GM19397 (cell line): Measurements from ENCODE around the gene MPP2.
"Not testable (repeated sequence)": the region's sequence is repeated elsewhere in the genome, so short reads cannot be mapped to it uniquely, and the experiment has no call there.

Source experiments
- ATAC-seq: cut with Tn5 transposase; IDR thresholded peaks from one replicate; pipeline ENCODE4 v1.9.1; 2021; ENCODE audit warnings: mild to moderate bottlenecking, moderate library complexity; ENCODE audit not compliant: unreplicated experiment

Gene MPP2

DNA sequence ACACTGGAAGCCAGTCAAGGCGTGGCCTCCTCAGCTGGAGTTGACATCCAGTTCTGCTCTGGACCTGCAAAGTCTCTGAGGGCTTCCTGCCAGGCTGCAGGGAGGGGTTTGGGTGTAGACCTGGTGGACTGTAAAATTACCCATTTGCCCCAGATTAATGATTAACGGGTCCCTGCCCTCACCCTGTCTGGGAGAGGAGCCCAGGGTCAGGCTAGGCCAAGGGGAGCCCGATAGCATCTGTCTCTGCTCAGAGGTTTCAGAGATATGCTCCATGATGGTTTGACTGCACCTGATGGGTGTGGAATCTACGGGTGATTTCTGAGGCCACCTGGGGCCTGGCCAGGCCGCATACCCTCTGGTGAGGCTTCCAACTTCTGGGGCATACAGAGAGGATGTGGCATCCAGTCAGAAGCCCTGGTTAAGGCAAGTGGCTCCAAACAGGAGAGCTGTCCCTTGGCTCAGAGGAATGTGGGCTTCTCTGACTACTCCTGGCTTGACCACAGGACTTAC, 23.8 kb upstream of the MPP2 start:
- ATAC-seq = no peak

GRCh38 chr17:43928609-43929008, 21.3 kb upstream of the MPP2 start:
- ATAC-seq = no peak

DNA sequence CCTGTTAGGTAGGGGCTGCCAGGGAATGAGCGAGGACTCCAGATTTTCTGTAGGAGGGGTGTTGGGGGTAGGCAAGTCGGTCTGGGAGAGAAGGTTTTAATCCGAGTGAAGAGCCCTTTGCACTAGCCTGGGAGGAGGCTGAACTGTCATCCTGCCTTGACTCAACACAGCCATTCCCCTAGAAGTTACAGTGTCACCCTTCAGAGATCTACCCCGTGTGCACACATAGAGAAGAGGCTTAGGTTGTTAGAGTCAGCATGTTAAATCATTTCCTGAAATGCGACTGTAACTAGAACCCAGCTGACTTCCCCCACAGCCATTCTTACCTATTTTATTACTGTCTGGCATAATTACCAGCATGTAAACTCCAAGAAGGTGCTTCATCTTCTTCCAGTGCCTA, 20.6 kb upstream of the MPP2 start:
- not testable (repeated sequence) for ATAC-seq

DNA sequence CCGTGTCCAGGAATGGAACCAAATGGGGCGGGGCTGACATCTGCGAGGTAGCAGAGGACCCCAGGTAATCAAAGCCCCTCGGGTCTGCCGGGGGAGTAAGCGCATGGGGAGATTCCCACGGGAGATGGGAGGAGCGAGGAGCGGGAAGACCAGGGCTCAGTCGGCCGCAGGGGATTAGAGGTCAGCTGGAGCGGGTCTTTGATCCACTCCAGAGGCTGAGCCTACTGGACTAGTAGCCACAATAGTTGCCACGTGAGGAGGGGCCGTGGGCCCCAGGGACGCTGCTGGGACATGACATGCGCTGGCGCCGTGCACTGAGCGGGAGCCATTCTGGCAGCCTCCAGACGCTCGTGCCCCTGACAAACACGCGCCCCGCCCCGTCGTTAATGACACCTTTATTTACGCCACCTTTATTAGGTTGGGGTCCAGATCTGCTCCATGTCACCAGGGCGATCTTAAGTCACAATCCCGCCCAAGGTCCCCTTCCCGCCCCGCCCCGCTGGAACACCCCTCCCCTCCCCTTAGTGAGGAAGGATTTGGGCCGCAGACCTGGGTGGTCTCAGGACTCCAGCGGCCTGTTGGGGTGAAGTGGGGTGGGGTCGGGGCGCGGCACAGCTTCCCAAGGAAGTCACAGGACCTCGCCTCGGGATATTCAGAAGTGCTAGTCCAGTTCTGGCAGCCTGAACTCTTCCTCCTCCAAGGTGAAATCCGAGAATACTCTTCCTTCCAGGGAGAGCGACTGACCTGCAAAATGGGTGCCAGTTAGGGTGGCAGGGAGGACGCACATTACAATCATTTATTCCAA, 19.9 kb upstream of the MPP2 start:
- ATAC-seq = no peak

- no peak for ATAC-seq
Measured at GRCh38 chr17:43924558-43924957, 17.2 kb upstream of the MPP2 start.

GRCh38 chr17:43920500-43921095, 13.3 kb upstream of the MPP2 start:
- no peak for ATAC-seq

DNA sequence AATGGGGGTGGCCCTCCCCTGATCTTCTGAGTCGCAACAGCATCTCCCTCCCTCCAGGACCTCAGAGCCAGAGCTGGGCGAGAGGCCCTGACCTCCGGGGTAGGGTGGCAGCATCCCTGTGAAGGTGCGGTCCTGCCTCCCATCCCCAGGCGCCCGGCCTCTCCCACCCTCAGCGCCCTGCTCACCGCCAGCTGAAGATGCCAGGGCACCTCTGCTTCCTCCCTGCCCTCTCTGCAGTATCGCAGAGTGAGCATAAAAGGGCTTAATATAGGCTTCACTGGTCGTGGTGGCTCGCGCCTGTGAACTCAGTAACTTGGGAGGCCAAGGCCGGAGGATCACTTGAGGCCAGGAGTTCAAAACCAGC, 10.7 kb upstream of the MPP2 start:
- ATAC-seq = no peak

DNA sequence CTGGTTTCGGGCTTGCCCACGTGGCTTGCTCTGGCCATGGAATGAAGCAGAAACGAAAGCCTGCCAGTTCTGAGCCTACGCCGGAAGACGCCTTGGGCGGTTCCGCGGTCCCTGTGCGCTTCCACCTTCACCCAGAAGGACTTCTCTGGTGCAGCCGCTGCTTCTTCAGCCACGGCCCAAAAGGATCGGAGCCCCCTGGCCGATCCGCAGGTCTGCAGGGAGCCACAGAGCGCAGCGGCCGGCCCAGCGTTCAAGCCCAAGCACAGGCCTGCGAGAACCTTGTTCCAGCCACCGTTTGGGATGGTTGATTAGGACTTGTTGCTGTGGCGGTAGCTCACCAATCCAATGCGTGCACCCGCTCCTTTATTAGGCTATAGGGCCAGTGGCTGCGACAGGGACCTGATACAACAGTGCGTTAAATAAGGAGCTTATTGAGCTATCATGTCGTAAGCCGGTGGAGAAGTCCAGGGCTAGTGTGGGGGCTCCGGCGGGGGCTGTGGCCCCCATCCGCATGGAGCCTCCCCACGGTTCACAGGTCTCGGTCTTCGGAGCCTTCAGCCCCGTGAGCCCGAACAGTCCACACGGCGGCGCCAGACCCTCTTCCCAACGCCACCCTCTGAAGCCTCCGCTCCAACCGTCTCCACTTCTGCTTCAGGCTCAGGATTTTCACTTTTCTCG, 10.2 kb upstream of the MPP2 start:
- ATAC-seq = no peak

- no peak for ATAC-seq
Measured at GRCh38 chr17:43917016-43917347, 9.6 kb upstream of the MPP2 start.

- ATAC-seq = no peak
Measured at GRCh38 chr17:43916385-43916784, 9.0 kb upstream of the MPP2 start.

DNA sequence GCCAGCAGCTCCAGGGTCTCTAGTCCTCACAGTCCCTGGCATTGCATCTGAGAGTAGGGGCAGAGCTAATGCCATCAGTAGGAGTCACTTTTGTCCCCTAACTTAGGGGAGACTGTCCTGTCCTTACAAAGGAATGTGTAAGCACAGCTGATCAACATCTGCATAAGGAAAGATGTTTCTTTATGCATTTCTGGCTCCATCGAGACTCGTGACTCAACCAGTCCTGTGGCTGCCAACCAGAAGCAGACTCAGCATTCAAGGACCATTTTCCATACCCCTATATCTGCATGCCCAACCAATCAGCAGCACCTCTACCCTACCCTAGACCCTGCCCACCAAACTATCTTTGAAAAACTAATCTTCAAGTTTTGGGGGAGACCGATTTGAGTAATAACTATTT, 8.2 kb upstream of the MPP2 start:
- no peak for ATAC-seq

GRCh38 chr17:43914451-43914850, 7.1 kb upstream of the MPP2 start:
- ATAC-seq = no peak

GRCh38 chr17:43913584-43913983, 6.2 kb upstream of the MPP2 start:
- ATAC-seq = no peak

- no peak for ATAC-seq
Measured at GRCh38 chr17:43912635-43913304, 5.4 kb upstream of the MPP2 start.

- ATAC-seq = no peak
Measured at GRCh38 chr17:43911904-43912303, 4.6 kb upstream of the MPP2 start.

DNA sequence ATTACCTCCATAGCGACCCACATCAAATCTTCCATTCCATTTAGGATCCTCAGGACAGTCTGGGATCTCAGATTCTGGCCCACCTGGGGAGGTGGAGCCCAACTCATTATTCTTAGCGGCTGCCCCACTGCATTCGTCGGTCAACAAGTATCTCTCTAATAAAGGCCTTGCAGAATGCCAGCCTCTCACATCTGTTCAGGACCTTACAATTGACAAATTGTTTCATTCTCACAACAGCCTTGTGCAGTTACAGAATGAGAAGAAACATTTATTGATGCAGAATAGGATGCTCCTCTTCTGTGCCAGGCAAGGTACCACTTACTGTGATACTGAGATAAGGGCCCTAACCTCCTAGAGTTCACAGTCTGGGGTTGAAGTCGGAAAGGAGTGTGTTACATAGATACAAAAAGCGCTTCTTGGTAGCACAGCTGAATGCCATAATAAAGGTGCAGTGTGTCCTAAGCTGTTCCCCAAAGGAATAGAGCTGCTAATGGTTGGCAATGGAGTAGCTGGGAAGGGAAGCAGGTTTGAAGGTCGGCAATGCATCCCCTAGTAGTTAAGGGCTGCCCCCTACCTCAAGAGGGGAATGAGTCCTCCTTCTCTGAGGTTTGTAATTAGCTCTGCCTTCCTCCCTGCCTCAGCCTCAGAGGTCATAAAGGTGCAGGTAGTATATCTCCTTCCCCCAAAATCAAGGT, 2.3 kb upstream of the MPP2 start:
- no peak for ATAC-seq

DNA sequence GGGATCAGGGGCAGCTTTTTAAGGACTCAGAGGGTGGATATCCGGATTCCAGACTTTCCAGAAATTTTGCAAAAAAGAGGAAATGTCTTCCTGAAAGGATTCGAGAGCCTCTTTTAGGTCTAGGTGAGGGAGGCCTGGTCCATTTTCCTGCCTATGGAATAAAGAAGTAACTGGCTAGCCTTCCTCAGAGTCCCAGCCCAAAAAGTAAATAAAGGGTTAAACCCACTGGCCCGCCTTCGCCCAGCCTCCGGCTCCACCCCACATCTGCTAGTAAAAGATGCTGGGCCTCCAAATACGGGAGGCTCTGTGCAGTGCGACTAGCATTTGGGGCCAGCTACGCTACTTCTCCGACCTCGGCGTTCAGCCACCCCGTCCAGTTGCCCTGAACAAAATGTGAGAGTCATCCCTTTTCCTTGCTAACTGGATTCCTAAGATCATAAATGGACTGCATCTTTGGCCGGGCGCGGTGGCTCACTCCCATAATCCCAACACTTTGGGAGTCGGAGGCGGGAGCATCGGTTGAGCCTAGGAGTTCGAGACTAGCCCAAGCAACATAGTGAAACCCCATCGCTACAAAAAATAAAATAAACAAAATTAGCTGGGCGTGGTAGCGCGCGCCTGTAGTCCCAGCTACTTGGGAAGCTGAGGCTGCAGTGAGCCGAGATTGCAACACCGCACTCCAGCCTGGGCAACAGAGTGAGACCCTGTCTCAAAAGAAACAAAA, 824 bp upstream of the MPP2 start:
- no peak for ATAC-seq

DNA sequence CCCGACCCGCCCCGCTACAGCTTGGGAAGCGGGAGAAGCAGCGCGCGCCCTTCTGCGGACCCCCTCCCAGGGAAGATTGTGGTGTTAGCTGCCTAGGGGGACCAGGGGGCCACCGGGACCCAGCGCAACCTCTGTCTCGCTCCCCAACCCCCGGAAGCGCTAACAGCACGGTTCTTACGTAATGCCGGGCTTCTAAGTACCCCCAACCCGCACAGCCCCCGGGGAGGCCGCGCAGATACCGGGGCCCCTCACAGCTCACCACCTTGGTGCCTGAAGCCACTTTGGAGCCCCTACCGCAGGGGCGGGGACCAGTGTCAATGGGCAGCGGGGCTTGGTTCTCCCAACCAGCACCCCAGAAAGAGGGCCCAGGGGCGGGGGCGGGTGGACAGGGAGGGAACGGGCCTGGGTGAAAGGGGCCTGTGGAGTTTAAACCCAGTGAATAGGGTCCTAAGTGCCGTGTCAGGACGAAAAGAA, 348 bp downstream of the MPP2 start:
- ATAC-seq = no peak

GRCh38 chr17:43905985-43906852, 1.1 kb downstream of the MPP2 start:
- ATAC-seq = no peak
